HG03060 (cell line): ENCODE measurements around the gene CCDC7.
"Not testable (repeated sequence)": the region's sequence is repeated elsewhere in the genome, so short reads cannot be mapped to it uniquely, and the experiment has no call there.

Experiments used
- ATAC-seq: cut with Tn5 transposase; IDR thresholded peaks from one replicate; pipeline ENCODE4 v1.9.1; 2021; ENCODE audit warnings: low read depth, moderate number of reproducible peaks; ENCODE audit not compliant: unreplicated experiment

The CCDC7 gene

GRCh38 chr10:32540691-32541470 is 94.9 kb downstream of the CCDC7 start:
- no peak for ATAC-seq

GRCh38 chr10:32548208-32548607 is 102.3 kb downstream of the CCDC7 start:
- no peak for ATAC-seq

GRCh38 chr10:32556783-32557395 is 110.9 kb downstream of the CCDC7 start:
- no peak for ATAC-seq

- not testable (repeated sequence) for ATAC-seq
Measured at GRCh38 chr10:32562695-32563094, 116.8 kb downstream of the CCDC7 start.

DNA sequence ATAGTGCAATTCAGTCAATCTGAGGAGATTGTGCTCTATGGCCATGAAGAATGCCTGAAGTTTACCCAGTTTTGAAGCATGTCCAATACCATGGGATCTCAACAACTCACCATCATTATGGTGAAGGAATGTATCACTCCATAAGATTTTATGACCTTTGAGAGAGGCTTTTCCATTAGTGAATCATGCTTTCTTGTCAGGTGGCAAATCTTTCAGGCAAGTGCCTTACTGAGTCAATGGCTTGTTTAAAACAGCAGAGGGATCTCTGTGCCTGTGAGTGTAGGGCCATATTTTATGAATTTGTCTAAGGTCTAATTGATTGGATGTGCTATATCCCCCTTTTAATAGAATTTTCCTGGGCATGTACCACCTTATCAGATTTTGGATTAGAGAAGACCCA is 131.5 kb downstream of the CCDC7 start:
- no peak for ATAC-seq

DNA sequence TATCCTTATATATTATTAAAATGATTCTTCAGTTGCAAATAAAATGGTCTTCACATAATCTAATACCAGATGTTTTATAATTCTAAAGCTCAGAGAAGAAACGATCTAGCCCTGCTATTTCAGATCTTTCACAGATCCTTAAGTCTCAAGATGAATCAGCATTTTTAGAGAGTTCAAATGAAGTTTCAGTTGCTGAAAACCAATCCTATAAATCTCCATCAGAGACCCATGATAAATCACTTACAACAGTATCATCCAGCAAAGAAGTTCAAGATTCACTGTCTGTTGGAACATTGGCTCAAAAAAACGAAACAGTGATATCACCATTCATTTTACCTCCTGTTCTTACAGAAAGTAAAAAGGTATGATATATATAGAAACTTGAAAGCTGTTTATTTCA is 137.0 kb downstream of the CCDC7 start:
- no peak for ATAC-seq

DNA sequence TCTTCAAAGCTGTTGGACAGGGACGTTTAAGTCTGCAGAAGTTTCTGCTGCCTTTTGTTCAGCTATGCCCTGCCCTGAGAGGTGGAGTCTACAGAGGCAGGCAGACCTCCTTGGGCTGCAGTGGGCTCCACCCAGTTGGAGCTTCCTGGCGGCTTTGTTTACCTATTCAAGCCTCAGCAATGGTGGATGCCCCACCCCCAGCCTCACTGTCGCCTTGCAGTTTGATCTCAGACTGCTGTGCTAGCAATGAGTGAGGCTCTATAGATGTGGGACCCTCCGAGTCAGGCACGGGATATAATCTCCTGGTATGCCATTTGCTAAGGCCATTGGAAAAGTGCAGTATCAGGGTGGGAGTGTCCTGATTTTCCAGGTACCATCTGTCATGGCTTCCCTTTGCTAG is 152.1 kb downstream of the CCDC7 start:
- not testable (repeated sequence) for ATAC-seq

DNA sequence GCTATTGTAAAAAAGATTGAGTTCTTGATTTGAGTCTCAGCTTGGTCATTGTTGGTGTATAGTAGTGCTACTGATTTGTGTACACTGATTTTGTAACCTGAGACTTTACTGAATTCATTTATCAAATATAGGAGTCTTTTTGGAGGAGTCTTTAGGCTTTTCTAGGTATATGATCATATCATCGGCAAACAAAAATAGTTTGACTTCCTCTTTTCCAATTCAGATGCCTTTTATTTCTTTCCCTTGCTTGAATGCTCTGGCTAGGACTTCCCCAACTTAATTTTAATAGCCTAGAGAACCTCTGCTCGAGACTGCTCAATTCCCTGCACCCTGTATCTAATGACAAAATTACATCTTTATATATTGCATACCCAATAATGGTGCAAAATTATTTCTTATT is 154.4 kb downstream of the CCDC7 start:
- no peak for ATAC-seq

DNA sequence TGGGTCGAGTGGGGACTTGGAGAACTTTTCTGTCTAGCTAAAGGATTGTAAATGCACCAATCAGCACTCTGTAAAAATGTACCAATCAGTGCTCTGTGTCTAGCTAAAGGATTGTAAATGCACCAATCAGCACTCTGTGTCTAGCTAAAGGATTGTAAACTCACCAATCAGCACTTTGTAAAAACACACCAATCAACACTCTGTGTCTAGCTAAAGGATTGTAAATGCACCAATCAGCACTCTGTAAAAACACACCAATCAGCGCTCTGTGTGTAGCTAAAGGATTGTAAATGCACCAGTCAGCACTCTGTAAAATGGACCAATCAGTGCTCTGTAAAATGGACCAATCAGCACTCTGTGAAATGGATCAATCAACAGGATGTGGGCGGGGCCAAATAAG is 155.6 kb downstream of the CCDC7 start:
- not testable (repeated sequence) for ATAC-seq

DNA sequence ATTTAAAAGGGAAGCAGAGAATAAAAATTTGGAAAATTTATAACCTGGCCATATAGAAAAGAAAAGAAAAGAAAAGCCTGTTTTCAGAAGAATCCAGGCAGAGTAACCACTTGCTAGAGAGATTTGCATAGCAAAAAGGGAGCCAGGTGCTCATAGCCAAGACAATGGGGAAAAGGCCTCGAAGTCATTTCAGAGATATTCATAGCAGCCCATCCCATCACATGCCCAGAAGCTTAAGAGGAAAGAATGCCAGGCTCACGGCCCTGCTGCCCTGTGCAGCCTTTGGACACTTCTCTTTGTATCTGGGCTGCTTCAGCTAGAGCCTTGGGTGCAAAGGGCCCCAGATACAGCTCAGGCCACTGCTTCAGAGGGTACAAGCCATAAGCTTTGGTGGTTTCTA is 159.8 kb downstream of the CCDC7 start:
- ATAC-seq = no peak

- ATAC-seq = not testable (repeated sequence)
Measured at GRCh38 chr10:32610543-32610942, 164.6 kb downstream of the CCDC7 start.

GRCh38 chr10:32616438-32616837 is 170.5 kb downstream of the CCDC7 start:
- no peak for ATAC-seq

DNA sequence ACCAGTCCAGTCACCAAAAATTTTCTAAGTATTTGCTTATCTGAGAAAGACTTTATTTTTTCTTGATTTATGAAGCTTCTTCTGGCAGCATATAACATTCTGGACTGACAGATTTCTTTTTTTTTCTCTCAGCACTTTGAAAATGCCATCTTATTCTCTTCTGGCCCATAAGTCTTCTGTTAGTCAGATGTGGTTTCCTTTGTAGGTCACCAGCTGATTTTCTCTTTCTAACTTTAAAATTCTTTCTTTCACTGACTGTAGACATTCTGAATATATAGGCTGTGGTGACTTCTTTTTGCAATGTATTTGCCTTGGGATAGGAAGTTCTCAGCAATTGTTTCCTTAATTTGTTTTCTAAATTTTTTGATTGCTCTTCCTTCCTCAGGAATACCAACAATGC is 172.5 kb downstream of the CCDC7 start:
- ATAC-seq = no peak

GRCh38 chr10:32621969-32622368 is 176.0 kb downstream of the CCDC7 start:
- no peak for ATAC-seq

DNA sequence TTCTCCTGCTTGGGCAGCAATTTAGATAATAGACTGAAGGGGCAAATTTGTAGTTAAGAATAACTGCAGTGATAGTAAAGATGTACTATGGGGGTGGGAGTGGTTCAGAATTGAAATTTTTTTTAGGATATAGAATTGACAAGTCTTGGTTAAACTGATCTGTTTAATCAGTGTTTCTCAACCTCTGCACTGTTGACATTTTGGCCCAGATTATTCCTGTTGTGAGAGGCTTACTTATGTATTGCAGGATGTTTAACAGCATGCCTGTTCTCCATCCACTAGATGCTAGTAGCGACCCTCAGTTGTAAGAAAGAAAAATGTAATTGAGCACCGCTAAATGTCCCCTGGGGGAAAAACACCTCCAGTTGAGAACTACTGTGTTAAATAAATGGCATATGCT is 176.5 kb downstream of the CCDC7 start:
- ATAC-seq = no peak

- no peak for ATAC-seq
Measured at GRCh38 chr10:32627183-32627582, 181.2 kb downstream of the CCDC7 start.

DNA sequence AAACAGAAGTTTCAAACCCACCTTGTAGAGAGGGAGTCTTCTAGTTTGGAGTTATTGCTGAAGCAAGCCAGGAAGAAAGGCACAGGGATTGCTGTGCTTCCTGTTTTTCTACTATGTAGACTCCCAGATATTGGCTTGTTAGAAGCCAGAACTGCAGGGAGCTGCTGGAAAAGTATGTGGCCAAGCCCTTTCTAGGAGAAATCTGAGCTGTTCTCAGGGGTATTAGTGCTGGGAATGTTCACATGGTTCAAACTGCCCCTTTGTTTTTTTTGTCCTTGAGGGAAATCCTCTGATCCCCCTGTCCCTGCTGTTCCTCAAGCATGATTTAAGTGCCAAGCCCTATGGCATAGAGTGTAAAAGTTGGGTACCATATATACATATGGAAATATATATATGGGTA is 184.0 kb downstream of the CCDC7 start:
- ATAC-seq = no peak

- ATAC-seq = no peak
Measured at GRCh38 chr10:32646535-32646934, 200.6 kb downstream of the CCDC7 start.

GRCh38 chr10:32650246-32650655 is 204.3 kb downstream of the CCDC7 start:
- peak; percentile 79 for ATAC-seq

GRCh38 chr10:32657430-32657829 is 211.5 kb downstream of the CCDC7 start:
- not testable (repeated sequence) for ATAC-seq

GRCh38 chr10:32661346-32661745 is 215.4 kb downstream of the CCDC7 start:
- ATAC-seq = no peak
